ENCODE results near the gene IL36G.

Gene IL36G

DNA sequence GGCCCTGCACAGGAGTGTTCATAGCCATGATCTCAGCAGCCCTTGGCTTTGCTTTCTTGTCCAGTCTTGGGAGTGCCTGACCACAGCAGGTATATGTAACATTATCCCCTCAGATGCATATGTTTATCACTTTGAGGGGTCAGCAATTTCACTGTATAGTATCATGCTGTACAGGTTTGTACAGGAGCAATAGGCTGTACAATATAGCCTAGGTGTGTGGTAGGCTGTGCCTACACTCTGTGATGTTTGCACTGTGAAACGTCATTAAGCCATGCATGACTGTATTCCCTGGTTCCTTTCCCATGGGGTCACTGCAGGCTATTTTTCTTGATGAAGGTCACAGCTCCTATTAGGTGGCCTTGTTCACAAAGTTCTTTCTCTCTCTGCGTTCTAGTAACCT, 4.7 kb upstream of the IL36G start:
- no peak for FAIRE-seq

DNA sequence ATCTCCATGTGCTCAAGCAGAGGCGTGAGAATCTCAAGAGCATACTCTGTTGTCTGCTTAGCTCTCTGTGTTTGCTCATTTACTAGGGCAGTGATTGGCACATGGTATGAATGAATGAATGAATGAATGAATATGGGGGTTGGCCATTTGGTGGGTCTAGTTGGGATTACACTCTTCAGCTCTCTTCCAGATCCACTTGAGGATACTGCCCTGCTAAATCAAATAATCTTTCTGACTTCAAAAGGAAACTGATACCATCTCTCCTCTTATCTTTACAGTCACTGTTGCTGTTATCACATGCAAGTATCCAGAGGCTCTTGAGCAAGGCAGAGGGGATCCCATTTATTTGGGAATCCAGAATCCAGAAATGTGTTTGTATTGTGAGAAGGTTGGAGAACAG, 1.9 kb downstream of the IL36G start:
- no peak for FAIRE-seq

DNA sequence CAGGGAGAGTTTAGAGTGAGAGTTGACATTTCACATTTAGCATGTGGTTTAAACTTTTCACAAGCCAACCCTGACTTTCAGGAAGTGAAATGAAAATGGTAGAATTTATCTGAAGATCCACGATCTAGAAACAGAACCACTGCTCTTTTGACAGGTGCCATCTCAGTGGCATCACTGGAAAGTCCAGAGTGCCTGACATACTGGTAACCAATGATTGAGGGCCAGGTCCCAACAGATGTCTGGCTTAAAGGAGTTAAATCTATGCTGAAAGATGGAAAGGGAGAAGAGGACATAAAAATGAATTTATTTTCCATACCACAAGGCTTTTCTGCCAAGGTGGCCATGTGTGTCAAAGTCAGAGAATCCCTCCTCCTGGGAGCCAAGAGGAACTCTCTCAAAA, 2.7 kb downstream of the IL36G start:
- no peak for FAIRE-seq

DNA sequence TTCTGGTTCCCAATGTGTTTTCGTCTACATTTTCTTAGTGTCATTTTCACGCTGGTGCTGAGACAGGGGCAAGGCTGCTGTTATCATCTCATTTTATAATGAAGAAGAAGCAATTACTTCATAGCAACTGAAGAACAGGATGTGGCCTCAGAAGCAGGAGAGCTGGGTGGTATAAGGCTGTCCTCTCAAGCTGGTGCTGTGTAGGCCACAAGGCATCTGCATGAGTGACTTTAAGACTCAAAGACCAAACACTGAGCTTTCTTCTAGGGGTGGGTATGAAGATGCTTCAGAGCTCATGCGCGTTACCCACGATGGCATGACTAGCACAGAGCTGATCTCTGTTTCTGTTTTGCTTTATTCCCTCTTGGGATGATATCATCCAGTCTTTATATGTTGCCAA, 7.3 kb downstream of the IL36G start:
- no peak for FAIRE-seq

DNA sequence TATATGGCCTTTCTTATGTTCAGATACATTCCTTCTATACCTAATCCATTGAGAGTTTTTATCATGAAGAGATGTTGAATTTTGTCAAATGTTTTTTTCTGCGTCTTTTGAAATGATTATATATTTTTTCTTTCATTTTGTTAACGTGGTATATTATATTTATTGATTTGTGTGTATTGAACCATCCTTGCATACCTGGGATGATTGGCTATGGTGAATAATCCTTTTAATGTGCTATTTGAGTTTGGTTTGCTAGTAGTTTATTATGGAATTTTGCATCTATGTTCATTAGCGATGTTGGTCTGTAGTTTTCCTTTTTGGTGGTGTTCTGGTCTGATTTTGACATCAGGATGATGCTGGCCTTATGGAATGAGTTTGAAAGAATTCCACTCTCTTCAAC, 11.8 kb downstream of the IL36G start:
- no peak for FAIRE-seq

DNA sequence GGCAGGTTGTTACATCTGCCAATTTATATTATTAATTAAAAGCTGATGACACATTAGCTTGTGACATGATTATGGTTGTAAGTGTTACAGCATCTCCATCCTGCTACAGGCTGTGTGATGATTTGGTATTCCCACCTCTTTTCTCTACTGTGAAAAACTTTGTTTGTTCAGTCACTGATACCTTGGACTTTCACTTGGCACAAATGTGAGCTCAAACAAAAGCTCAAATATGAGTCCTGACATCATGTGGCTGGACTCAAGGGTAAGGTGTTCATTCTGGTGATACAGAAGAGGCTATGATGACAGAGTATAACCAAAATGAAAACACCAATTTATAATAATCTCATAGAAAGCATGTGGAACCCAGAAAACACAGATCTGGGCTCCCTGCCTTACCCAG, 16.0 kb downstream of the IL36G start:
- no peak for FAIRE-seq

DNA sequence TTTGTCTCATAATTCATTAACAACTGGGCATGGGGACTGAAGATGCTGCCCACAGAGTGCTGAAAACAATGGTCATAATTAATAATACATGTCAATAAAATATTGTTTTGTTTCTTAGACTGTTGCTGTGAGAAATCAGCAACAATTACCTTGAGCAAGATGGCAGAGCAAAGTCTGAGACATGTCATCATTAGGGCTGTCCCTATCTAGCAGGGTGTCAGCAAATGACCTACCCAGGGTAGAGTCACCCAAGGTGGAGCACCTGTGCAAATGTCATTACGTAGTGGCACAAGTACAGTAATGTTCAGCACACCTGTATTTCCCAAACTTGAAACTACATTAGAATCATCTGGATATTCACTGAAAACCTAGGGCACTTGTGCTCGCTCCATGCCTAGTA, 16.8 kb downstream of the IL36G start:
- no peak for FAIRE-seq

DNA sequence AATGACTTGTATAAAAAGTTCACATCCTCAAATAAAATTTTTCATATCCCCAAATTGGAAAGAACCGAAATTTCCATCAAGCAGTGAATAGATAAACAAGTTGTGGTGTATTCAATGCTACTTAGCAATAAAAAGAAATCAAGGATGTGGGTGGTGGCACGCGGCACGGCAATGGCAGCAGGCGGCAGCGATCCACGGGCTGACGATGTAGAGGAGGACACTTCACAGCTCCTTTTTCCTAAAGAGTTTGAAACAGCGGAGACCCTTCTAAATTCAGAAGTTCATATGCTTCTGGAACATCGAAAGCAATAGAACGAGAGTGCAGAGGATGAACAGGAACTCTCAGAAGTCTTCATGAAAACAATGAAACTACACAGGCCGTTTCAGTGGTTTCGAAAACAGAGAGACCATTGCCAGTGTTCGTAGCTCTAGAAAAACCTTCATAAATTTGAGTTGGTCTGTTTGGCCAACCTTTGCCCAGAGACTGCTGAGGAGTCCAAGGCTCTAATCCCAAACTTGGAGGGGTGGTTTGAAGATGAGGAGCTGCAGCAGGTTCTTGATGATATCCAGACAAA, 17.6 kb downstream of the IL36G start:
- FAIRE-seq, result no peak

DNA sequence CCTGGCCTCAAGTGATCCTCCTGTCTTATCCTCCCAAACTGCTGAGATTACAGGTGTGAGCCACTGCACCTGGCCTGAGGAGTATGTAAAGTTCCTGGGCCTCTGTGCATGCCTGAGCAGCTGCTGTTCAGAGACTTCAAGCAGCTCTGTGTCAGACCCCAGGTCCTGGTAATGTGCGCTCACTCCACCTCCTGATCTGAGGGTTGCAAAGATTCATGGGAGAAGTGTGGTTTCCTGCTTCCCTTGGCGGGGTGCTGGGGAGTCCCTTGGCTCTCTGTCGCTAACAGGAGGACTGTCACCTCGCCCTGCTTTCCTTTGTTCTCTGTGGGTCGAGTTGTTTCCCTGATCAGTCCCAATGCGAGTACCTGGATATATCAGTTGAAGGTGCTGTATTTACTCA, 18.8 kb downstream of the IL36G start:
- no peak for FAIRE-seq

DNA sequence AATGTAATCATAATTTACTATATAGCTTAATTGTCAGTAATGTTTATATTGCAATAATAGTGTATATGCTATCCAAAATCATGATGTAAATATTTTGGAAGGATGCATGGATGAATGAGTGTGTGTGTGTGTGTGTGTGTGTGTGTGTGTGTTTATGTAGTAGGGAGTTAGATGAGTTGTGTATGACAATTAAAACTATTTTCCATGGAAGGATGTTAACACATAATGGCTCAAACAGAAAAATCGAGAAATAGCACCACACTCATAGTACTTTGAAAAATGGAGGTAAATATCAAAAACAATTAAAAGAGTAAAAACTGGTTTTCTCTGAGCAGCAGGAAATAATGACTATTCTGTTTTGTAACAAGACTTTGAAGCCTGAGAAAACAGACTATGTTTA, 19.3 kb downstream of the IL36G start:
- no peak for FAIRE-seq

DNA sequence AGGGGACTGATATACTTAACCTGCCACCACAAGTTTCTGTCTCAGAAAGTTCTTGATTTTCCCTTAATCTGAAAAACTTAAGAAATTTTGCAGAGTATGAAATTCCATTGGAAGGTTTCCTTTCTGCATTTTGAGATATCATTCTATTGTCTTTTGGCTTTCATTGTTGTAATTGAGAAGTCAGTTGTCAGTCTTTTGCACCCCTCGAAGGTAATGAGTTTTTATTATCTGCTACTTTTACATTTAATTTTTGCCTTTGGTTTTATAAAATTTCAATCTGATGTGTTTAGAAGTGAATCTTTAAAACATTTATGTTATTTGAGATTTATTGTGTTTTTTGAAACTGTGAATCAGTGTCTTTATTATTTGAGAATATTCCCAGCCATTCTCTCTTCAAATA, 22.6 kb downstream of the IL36G start:
- FAIRE-seq, result no peak

DNA sequence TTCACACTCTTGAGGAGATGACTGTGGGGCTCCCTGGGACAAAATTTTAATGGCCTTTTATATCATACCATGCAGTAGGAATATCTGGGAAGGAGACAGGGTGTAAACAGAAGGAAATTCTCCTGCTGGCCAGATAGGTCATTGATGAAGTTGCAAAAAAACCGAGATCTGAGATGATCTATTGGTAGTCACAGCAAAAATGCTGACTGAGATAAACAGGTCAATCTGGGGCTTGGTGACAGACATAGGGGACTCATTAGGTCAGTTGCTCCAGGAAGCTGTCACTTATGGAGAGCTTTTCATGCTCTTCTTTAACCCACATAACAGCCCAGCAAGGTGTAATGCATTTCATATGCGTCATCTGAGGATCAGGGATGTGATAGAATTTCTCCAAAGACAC, 24.9 kb downstream of the IL36G start:
- no peak for FAIRE-seq

DNA sequence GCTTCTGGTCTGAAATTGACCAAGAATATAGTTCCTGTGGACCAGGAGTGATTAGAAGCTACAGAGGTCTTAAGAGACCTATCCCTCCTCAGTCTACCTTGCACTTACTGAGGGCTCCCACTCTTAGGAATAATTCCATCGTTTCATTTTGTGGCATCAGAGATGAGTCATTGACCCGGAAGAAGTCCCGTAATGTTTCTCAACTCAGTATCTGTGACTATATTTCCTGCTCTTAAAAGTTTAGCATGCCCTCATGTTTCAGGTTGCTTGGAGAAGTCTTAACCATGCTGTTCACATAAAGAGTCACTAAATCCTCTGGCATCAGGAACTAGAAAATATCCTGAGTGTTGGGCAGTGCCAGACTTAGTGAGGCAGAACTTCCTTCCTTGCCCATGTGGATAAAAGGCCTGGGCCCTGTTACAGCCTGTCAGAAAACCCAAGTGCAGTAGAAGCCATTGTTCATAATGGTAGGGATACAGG, 27.3 kb downstream of the IL36G start, which contains the start of gene IL36A:
TSS of gene IL36A (plus strand) at position 430 of the 480 bp plus-strand sequence. CDS start 413 bp downstream, outside the sequence.
- no peak for FAIRE-seq

DNA sequence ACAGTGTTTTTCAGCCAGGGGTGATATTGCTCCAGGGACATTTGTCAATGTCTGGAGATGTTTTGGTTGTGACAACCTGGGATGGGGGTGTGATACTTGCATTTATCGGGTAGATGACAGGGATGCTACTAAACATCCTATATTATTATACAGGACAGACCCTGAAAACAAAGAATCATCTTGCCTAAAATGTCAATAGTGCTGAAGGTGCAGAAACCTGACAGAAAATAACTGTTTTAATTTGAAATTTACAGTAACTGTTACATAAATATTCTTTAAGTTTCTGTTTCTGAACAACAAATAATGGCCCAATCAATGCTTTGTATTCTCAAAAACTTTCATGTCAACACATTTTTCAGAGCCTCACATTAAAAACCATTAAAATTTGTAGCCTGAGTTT, 29.4 kb downstream of the IL36G start:
- no peak for FAIRE-seq

DNA sequence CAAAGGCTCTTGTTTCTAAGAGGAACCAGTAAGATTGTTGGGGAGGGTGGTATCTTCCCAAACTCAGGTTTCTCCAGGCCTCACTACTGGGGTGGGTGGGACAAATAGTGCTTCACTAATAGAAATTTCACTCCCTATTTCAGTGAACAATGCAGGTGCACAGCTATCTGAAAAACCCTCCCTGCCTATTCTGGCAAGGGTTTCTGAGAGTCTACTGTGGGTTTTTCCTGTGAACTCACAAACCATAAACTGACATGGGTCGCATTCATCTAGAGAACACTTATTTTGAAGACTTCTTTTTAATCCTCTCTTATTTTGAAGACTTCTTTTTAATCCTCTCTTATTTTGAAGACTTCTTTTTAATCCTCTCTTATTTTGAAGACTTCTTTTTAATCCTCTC, 31.8 kb downstream of the IL36G start:
- FAIRE-seq, result no peak

DNA sequence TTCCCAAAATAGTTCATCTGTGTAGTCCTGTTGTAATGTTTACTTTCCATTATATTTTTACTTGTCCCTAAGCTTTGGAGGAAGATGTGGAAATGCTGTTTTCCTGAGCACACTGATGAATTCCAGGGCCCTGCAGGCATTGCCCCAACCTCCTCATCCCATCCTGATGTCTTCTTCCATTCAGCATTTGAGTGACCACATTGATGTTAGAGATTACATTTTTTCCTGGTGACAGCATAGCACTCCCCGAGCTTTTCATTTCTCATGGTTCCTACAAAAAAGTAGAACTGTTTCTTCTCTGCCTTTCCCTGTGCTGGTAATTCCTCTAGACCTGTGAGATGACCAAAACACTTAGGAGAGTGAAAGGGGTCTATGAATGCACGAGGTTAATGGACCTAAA, 32.3 kb downstream of the IL36G start:
- FAIRE-seq, result no peak

DNA sequence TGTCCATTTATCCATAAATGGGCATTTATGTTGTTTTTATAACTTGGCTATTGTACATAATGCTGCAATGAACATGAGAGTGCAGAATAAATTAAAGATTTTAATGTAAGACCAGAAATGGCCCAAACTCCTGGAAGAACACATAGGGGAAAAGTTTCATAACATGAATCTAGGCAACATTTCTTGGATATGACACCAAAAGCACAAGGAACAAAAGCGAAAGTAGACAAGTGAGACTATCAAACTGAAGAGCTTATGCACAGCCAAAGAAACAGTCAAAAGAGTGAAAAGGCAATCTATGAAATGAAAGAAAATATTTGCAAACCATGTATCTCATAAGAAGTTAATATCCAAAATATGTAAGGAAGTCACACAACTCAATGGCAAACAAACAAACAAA, 33.3 kb downstream of the IL36G start:
- no peak for FAIRE-seq

DNA sequence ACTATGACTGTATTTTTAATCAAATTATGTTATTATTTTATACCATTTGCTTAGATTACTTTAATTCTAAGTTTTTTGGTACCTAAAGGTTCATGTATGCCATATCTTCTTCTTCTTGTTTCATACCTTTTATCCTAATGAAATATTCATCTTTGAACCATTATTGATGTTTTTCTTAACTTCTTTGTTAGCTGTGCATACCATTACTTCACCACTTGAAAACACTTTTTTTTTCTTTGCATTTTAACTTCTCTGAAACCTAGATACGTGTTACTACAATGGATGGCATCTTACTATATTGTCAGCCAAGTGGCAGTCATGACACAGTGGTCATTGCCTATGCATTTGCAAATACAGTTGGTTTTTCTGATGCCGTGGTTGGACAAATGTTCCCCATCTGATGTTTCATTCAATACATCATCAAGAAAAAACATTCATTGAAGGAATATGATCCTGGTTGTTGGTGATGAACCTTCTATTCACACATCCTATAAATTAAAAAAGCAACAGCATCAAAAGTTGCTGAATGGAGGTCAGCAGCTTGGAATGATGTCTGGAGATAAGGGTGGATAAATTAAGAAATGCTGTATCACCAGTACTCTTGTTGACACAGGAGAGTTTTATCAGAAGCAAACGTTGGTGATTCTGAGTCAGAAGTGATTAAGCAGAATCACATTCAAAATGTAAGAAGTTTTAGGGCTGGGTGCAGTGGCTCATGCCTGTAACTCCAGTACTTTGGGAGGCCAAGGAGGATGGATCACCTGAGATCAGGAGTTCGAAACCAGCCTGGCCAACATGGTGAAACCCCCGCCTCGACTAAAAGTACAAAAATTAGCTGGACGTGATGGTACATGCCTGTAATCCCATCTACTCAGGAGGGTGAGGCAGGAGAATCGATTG, 34.9 kb downstream of the IL36G start:
- FAIRE-seq, result no peak

DNA sequence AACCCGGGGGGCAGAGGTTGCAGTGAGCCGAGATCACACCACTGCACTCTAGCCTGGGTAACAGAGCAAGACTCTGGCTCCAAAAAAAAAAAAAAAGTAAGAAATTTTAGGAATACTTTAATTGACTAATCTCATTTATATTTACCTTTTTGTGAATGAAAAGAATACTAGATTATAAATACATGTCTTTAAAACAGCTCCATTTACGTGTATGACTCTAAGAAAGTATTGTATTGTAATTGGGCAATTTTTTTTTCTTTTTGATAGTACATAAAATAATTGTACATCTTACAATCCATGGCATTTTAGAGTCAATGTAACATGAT, 35.5 kb downstream of the IL36G start:
- no peak for FAIRE-seq

DNA sequence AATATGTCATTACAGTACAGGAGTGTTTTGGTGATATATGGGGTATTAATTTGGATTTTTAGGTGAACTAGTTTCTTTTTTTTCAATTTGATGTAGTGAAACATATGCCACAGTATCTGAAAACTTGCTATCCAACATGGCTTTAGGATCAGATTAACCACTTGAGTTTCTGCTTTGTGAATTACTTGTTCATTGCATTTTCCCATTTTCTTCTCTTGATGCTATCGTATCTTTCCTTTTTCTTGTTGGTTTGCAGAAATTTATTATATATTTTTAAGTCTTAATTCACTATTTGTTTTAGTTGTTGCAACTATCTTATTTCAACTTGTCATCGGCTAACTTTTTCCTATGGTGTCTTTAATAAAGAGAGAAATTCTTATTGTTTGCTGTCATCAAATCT, 36.3 kb downstream of the IL36G start:
- FAIRE-seq, result no peak

DNA sequence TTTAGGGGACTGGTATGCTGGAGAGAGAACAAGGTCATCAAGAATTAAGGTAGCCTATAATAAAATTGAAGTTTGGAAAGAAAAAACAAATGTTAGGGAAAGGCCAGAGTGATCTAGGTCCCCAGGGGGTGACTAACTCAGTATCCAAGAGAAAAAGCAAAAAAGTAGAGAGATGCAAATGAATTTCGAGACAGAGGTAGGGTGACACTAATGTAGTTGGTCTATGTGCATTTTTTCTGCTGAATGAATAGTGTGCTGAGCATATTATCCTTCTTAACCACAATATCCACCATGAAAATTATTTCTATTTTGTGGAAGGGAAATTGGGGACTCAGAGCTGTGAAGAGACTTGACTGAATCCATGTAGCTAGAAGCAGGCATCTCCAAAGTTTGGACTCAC, 37.2 kb downstream of the IL36G start:
- FAIRE-seq, result no peak

DNA sequence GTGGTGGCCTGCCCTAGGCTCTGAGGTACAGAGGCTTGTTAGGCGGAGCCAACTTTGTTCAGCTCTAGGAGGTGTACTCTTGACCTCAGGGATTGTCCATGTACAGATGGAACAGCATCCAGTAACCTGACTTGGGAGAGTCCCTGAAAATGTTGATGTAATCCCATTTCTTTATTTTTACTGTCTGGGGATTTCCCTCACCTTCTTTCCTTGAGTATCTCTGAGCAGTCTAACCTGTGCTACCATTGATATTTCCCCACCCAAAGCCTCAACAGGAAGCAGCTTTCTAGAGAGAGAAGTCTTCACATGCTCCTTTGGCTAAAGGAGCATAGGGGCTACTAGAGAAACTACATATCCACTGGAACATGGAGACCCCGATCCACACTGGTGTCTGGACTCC, 37.8 kb downstream of the IL36G start:
- FAIRE-seq, result no peak

DNA sequence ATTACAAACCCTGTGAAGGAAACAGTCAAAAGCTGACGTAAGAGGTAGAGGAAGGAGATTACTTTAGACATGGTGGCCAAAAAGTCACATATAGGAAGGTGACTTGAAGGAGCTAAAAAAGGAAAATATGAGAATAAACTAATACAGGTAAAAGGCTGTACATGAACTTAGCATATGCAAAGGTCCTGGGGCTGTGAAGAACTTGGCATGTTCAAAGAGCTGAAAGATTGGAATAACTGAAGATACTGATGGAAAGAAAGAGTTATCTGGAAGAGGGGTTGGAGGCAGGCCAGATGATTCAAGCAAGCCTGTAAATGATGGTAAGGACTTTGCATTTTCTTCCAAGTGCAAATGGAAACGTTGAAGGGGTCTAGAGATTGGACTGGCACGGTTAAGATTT, 40.7 kb downstream of the IL36G start:
- FAIRE-seq, result no peak

DNA sequence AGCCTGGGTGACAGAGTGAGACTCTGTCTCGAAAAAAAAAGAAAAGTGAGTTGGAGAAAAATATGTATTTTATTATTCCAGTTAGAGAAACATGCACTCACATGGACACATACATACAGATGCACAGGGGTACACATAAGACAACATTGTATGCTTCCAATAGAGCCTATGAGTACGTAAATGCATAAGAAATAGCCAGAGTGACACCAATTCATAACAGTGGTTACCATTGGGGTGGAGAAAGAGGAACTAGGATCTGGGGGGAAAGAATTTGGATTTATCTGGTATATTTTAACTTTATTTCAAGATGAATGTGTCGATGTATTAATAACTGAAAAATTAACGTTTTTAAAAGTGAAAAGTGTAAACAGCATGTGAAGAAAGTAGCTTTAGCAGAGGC, 43.5 kb downstream of the IL36G start:
- FAIRE-seq, result no peak

DNA sequence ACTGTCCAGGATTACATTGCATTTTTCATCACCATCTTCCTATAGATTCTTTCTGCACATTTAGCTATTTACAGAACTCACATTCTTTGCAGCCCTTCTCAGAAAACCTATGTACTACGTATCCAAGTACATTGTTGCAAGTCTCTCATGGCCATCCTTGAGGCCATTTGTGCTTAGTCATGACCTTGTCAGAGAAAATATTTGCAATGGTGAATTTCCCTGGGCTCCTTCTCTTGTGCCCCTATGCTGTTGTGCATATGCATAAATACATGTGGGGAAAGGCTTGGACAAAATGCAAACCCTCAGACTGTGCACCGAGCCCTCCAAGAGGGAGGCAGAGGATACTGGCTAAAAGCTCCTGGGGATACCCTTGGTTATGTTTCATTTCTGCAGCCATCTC, 47.0 kb downstream of the IL36G start:
- FAIRE-seq, result no peak

Data from islet of Langerhans (tissue), 1 donor.